Neuron (in vitro differentiated cells): ENCODE data around the gene PFDN6.

Experiments used
- H2AFZ ChIP-seq: one replicate; pipeline ENCODE4 v1.6.1; 2013; ENCODE audit warnings: low read depth, mild to moderate bottlenecking, inconsistent platforms, low read length, moderate library complexity
- H3K27me3 ChIP-seq: one replicate; pipeline ENCODE4 v1.6.1; 2013; ENCODE audit warnings: low read length; ENCODE audit not compliant: insufficient read depth
- H3K36me3 ChIP-seq: one replicate; pipeline ENCODE4 v1.6.1; 2013; ENCODE audit warnings: low read length; ENCODE audit not compliant: insufficient read depth
- H3K4me1 ChIP-seq: one replicate; pipeline ENCODE4 v1.6.1; 2013; ENCODE audit warnings: low read length; ENCODE audit not compliant: insufficient read depth
- H3K4me3 ChIP-seq: 2 replicates; pipeline ENCODE4 v1.5.1; 2013; ENCODE audit warnings: mild to moderate bottlenecking, low read length, moderate library complexity
- H3K9me3 ChIP-seq: one replicate; pipeline ENCODE4 v1.6.1; 2013; ENCODE audit warnings: low read length

PFDN6 gene

GRCh38 chr6:33319939-33320314 lies 30.5 kb downstream of the PFDN6 start:
- Histone ChIP-seq H2AFZ (no peak overlapping the region), H3K9me3 (no peaks in the 10 kb centered on the region), H3K27me3 (no peaks in the 10 kb centered on the region), H3K4me3 (no peak overlapping the region), H3K36me3 (peaks cover 40% of the 10 kb centered on the region), H3K4me1 (peaks cover 51% of the 10 kb centered on the region)

- peaks cover 49% of the 10 kb centered on the region for H3K4me1 ChIP-seq
- H3K9me3 ChIP-seq, result no peaks in the 10 kb centered on the region
- H3K27me3 ChIP-seq, result no peaks in the 10 kb centered on the region
- H3K4me3 ChIP-seq, result no peak overlapping the region
- peaks cover 39% of the 10 kb centered on the region for H3K36me3 ChIP-seq
- H2AFZ ChIP-seq, result no peak overlapping the region
Measured at GRCh38 chr6:33320315-33321181, 31.1 kb downstream of the PFDN6 start.

GRCh38 chr6:33321227-33321626 lies 31.8 kb downstream of the PFDN6 start:
- Histone ChIP-seq H3K4me1 (peaks cover 49% of the 10 kb centered on the region), H3K4me3 (peak overlapping the region; percentile 62), H3K27me3 (no peaks in the 10 kb centered on the region), H2AFZ (no peak overlapping the region), H3K36me3 (peaks cover 33% of the 10 kb centered on the region), H3K9me3 (no peaks in the 10 kb centered on the region)

GRCh38 chr6:33323623-33323948 lies 34.2 kb downstream of the PFDN6 start:
- Histone ChIP-seq H3K27me3 (no peaks in the 10 kb centered on the region), H3K4me1 (peaks cover 40% of the 10 kb centered on the region), H2AFZ (peak overlapping the region; percentile 89), H3K4me3 (peak overlapping the region; percentile 62), H3K36me3 (peaks cover 29% of the 10 kb centered on the region), H3K9me3 (no peaks in the 10 kb centered on the region)

- H3K36me3 ChIP-seq, result peaks cover 23% of the 10 kb centered on the region
- H3K4me1 ChIP-seq, result peaks cover 34% of the 10 kb centered on the region
- H3K4me3 ChIP-seq, result peak overlapping the region; percentile 62
- no peaks in the 10 kb centered on the region for H3K27me3 ChIP-seq
- peak overlapping the region; percentile 89 for H2AFZ ChIP-seq
- H3K9me3 ChIP-seq, result no peaks in the 10 kb centered on the region
Measured at GRCh38 chr6:33324125-33324524, 34.7 kb downstream of the PFDN6 start.

GRCh38 chr6:33329058-33329457 lies 39.7 kb downstream of the PFDN6 start:
- Histone ChIP-seq H3K36me3 (no peaks in the 10 kb centered on the region), H2AFZ (no peak overlapping the region), H3K9me3 (no peaks in the 10 kb centered on the region), H3K4me3 (no peak overlapping the region), H3K4me1 (peaks cover under 1% of the 10 kb centered on the region), H3K27me3 (no peaks in the 10 kb centered on the region)

- Histone ChIP-seq H3K4me3 (no peak overlapping the region), H3K36me3 (no peaks in the 10 kb centered on the region), H2AFZ (no peak overlapping the region), H3K27me3 (no peaks in the 10 kb centered on the region), H3K4me1 (no peaks in the 10 kb centered on the region), H3K9me3 (no peaks in the 10 kb centered on the region)
Measured at GRCh38 chr6:33330736-33331135, 41.3 kb downstream of the PFDN6 start.

GRCh38 chr6:33333666-33334065 lies 44.3 kb downstream of the PFDN6 start:
- no peak overlapping the region for H2AFZ ChIP-seq
- peaks cover 2% of the 10 kb centered on the region for H3K27me3 ChIP-seq
- H3K4me3 ChIP-seq, result no peak overlapping the region
- H3K9me3 ChIP-seq, result no peaks in the 10 kb centered on the region
- H3K36me3 ChIP-seq, result no peaks in the 10 kb centered on the region
- H3K4me1 ChIP-seq, result no peaks in the 10 kb centered on the region

- Histone ChIP-seq H3K9me3 (no peaks in the 10 kb centered on the region), H3K4me1 (no peaks in the 10 kb centered on the region), H3K36me3 (no peaks in the 10 kb centered on the region), H3K4me3 (no peak overlapping the region), H2AFZ (no peak overlapping the region), H3K27me3 (peaks cover 2% of the 10 kb centered on the region)
Measured at GRCh38 chr6:33335916-33336315, 46.5 kb downstream of the PFDN6 start.

- no peak overlapping the region for H3K4me3 ChIP-seq
- no peaks in the 10 kb centered on the region for H3K4me1 ChIP-seq
- no peak overlapping the region for H2AFZ ChIP-seq
- no peaks in the 10 kb centered on the region for H3K36me3 ChIP-seq
- H3K9me3 ChIP-seq, result no peaks in the 10 kb centered on the region
- peaks cover 2% of the 10 kb centered on the region for H3K27me3 ChIP-seq
Measured at GRCh38 chr6:33336495-33336894, 47.1 kb downstream of the PFDN6 start.

- H3K27me3 ChIP-seq, result peaks cover 2% of the 10 kb centered on the region
- no peak overlapping the region for H2AFZ ChIP-seq
- no peaks in the 10 kb centered on the region for H3K4me1 ChIP-seq
- H3K4me3 ChIP-seq, result no peak overlapping the region
- no peaks in the 10 kb centered on the region for H3K9me3 ChIP-seq
- H3K36me3 ChIP-seq, result no peaks in the 10 kb centered on the region
Measured at GRCh38 chr6:33339193-33339592, 49.8 kb downstream of the PFDN6 start.
